CD4-positive, alpha-beta T cell treated with Interleukin-17A for 1 hour (primary cell): ENCODE data around the gene STYXL1.
"Not testable (repeated sequence)": the region's sequence is repeated elsewhere in the genome, so short reads cannot be mapped to it uniquely, and the experiment has no call there.

ENCODE experiments used
- DNase-seq: peaks from one replicate; pipeline ENCODE4 v3.0.0-alpha.2; 2020

Gene STYXL1

GRCh38 chr7:76023002-76023401, 24.8 kb downstream of the STYXL1 start:
- no peak for DNase-seq

- no peak for DNase-seq
Observed at GRCh38 chr7:76022026-76022780, 25.6 kb downstream of the STYXL1 start.

- DNase-seq: peak; percentile 73
Observed at GRCh38 chr7:76020031-76020714, 27.6 kb downstream of the STYXL1 start.

- not testable (repeated sequence) for DNase-seq
Observed at GRCh38 chr7:76018520-76018919, 29.3 kb downstream of the STYXL1 start.

- no peak for DNase-seq
Observed at GRCh38 chr7:76016191-76016947, 31.4 kb downstream of the STYXL1 start.

- no peak for DNase-seq
Observed at GRCh38 chr7:76011442-76011861, 36.3 kb downstream of the STYXL1 start.

- DNase-seq: no peak
Observed at GRCh38 chr7:76009672-76010600, 37.9 kb downstream of the STYXL1 start.

- peak; percentile 17 for DNase-seq
Observed at GRCh38 chr7:76008156-76008687, 39.6 kb downstream of the STYXL1 start.

GRCh38 chr7:76005004-76005403, 42.8 kb downstream of the STYXL1 start:
- not testable (repeated sequence) for DNase-seq

- no peak for DNase-seq
Observed at GRCh38 chr7:76003351-76003750, 44.4 kb downstream of the STYXL1 start.

GRCh38 chr7:76002822-76003221, 45.0 kb downstream of the STYXL1 start:
- no peak for DNase-seq

- DNase-seq: no peak
Observed at GRCh38 chr7:76002139-76002538, 45.7 kb downstream of the STYXL1 start.

- DNase-seq: no peak
Observed at GRCh38 chr7:76000566-76000965, 47.2 kb downstream of the STYXL1 start.

GRCh38 chr7:75998038-75998437, 49.8 kb downstream of the STYXL1 start:
- no peak for DNase-seq

GRCh38 chr7:75996476-75996875, 51.3 kb downstream of the STYXL1 start:
- no peak for DNase-seq

- no peak for DNase-seq
Observed at GRCh38 chr7:75995996-75996395, 51.8 kb downstream of the STYXL1 start.

GRCh38 chr7:75995052-75995471, 52.7 kb downstream of the STYXL1 start:
- no peak for DNase-seq

- DNase-seq: peak; percentile 92
Observed at GRCh38 chr7:75994388-75995051, 53.3 kb downstream of the STYXL1 start, which contains the start of gene TMEM120A. TSS of gene TMEM120A (minus strand) at chr7:75994595. CDS start at chr7:75994570, 25 bp downstream.

- DNase-seq: peak; percentile 14
Observed at GRCh38 chr7:75993689-75994387, 54.0 kb downstream of the STYXL1 start.

- no peak for DNase-seq
Observed at GRCh38 chr7:75992083-75992755, 55.6 kb downstream of the STYXL1 start.
